ENCODE data around the gene TCF20.
A peak's percentile ranks its signal among the peaks of the same experiment; 100 is the strongest.

TCF20 gene

DNA sequence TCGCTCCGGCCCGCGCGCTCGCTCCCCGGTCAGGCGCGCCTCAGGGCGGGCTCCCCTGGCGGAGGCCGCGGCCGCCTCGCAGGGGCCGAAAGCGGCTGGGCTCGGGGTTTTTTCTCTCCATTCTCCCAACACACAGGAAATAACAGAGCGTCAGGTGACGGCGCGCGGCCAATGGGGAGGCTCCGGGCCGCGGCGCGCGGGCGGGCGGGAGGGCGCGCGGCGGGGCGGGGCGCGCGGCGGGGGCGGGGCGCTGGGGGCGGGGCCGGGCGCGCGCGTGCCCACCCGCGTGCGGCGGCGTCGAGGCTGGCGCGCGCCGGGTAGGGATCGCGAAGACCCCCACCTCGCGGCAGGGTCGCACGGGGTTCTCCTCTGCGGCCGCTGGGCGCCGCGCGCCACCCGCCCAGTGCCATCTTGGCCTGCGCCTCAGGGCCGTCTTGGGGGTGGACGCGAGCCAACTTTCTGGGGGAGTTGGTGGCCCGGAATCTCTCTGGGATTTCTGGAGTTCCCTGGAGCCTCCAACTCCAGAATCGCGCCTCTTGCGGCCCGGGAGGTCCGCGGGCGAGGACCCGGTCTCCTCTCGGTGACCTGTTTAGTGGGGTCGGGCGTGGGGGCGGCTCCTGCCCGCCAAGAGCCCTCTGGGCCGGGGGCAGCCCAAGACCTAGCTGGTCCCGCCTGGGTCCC, at the start of gene TCF20:
TSS of gene TCF20 (minus strand) at position 144 of the 681 bp plus-strand sequence. CDS start 55,348 bp downstream, outside the sequence.
- TF ChIP-seq, protein P1, sequence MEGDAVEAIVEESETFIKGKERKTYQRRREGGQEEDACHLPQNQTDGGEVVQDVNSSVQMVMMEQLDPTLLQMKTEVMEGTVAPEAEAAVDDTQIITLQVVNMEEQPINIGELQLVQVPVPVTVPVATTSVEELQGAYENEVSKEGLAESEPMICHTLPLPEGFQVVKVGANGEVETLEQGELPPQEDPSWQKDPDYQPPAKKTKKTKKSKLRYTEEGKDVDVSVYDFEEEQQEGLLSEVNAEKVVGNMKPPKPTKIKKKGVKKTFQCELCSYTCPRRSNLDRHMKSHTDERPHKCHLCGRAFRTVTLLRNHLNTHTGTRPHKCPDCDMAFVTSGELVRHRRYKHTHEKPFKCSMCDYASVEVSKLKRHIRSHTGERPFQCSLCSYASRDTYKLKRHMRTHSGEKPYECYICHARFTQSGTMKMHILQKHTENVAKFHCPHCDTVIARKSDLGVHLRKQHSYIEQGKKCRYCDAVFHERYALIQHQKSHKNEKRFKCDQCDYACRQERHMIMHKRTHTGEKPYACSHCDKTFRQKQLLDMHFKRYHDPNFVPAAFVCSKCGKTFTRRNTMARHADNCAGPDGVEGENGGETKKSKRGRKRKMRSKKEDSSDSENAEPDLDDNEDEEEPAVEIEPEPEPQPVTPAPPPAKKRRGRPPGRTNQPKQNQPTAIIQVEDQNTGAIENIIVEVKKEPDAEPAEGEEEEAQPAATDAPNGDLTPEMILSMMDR (conservative IDR thresholded peaks at IDR 0.05; ENCODE audit: low read length) = no peak
- no peak for TF ChIP-seq EZH2phosphoT487 (IDR thresholded peaks at IDR 0.05; ENCODE audit: borderline replicate concordance)
- peaks cover 63% of the 10 kb centered on the region for H3K79me2 ChIP-seq (ENCODE audit: insufficient read depth, low read length)
- H3K4me3 ChIP-seq (ENCODE audit: low read length, poor library complexity, severe bottlenecking) = peak within 1 kb of the TSS; percentile 87
- peak within 1 kb of the TSS; percentile 59; the same call in 1 of the 2 replicates for H2AFZ ChIP-seq (ENCODE audit: low read length)
- H4K20me1 ChIP-seq (ENCODE audit: insufficient read depth, low read length, poor library complexity, severe bottlenecking) = peaks cover 41% of the 10 kb centered on the region
- no peaks in the 10 kb centered on the region for H3K27me3 ChIP-seq (ENCODE audit: insufficient read depth, low read length, poor library complexity, severe bottlenecking)
- peak within 1 kb of the TSS; percentile 98 for H3K4me2 ChIP-seq (ENCODE audit: low read depth, low read length, poor library complexity, severe bottlenecking)
- H3K9ac ChIP-seq (ENCODE audit: low read depth, low read length, poor library complexity, severe bottlenecking) = peak within 1 kb of the TSS; percentile 89
- no peaks in the 10 kb centered on the region for H3K9me2 ChIP-seq (replicated peaks; ENCODE audit: low read depth, low read length)
- no peaks in the 10 kb centered on the region for H3K9me3 ChIP-seq (ENCODE audit: insufficient read depth, low read depth, low read length)
- H3F3A ChIP-seq (ENCODE audit: low read depth) = no peaks in the 10 kb centered on the region; the same call in 1 of the 2 replicates
- H3K4me1 ChIP-seq (ENCODE audit: insufficient read depth, low read length, poor library complexity, severe bottlenecking) = peaks cover 33% of the 10 kb centered on the region
- no peaks in the 10 kb centered on the region for H3K36me3 ChIP-seq (ENCODE audit: insufficient read depth, low read length)

DNA sequence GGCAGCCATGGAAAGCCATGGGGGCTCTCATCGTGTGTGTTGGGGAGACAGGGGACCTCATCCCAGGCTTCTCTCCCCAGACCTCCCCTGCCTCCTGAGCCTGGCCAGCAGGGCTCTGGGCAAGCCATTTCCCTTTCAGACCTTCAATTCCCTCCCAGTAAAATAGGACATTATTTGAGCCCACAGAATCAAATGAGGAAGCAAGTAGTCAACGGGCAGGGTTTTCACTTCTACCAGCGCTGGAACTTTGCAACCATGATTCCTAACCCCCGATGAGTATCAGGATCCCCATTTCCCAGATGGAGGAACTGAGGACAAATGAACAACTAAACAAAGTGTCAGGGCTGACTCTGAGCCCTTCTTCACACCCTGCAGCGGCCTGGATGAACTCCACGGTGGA, 48.9 kb upstream of the TCF20 start:
- no peak overlapping the region for H2AFZ ChIP-seq (ENCODE audit: low read length)
- H3K4me2 ChIP-seq (ENCODE audit: low read depth, low read length, poor library complexity, severe bottlenecking) = no peak overlapping the region
- H4K20me1 ChIP-seq (ENCODE audit: insufficient read depth, low read length, poor library complexity, severe bottlenecking) = no peaks in the 10 kb centered on the region
- no peaks in the 10 kb centered on the region for H3K9me2 ChIP-seq (replicated peaks; ENCODE audit: low read depth, low read length)
- H3F3A ChIP-seq (ENCODE audit: low read depth) = peaks cover 2% of the 10 kb centered on the region
- no peak overlapping the region for H3K9ac ChIP-seq (ENCODE audit: low read depth, low read length, poor library complexity, severe bottlenecking)
- H3K36me3 ChIP-seq (ENCODE audit: insufficient read depth, low read length) = no peaks in the 10 kb centered on the region
- no peaks in the 10 kb centered on the region for H3K9me3 ChIP-seq (ENCODE audit: insufficient read depth, low read depth, low read length)
- H3K79me2 ChIP-seq (ENCODE audit: insufficient read depth, low read length) = peaks cover 18% of the 10 kb centered on the region
- no peaks in the 10 kb centered on the region for H3K27me3 ChIP-seq (ENCODE audit: insufficient read depth, low read length, poor library complexity, severe bottlenecking)
- peaks cover 17% of the 10 kb centered on the region for H3K4me1 ChIP-seq (ENCODE audit: insufficient read depth, low read length, poor library complexity, severe bottlenecking)
- TF ChIP-seq EZH2phosphoT487 (IDR thresholded peaks at IDR 0.05; ENCODE audit: borderline replicate concordance) = no peak
- TF ChIP-seq, protein P1 (conservative IDR thresholded peaks at IDR 0.05; ENCODE audit: low read length) = no peak
- H3K4me3 ChIP-seq (ENCODE audit: low read length, poor library complexity, severe bottlenecking) = no peak overlapping the region

DNA sequence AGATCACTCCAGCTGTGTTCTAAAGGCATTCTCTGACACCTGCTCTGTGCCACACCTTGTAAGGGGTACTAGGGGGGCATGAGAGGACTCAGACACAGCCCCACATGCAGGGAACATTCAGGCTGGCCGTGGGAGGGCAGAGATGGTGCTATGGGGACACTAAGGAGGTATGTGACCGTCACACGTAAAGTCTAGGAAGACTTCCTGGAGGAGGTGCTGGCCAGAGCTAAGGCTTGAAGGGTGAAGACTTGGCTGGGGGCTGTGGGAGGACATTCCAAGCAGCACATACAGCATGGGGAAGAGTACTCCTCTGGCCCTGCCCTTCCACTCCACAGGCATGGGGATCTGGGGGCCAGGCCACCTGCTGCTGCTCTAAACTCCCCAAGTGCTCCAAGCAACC, 48.5 kb upstream of the TCF20 start:
- Histone ChIP-seq H3K9me2 (replicated peaks; ENCODE audit: low read depth, low read length) (no peaks in the 10 kb centered on the region), H2AFZ (ENCODE audit: low read length) (no peak overlapping the region), H3K9me3 (ENCODE audit: insufficient read depth, low read depth, low read length) (no peaks in the 10 kb centered on the region), H3K79me2 (ENCODE audit: insufficient read depth, low read length) (peaks cover 14% of the 10 kb centered on the region), H3K9ac (ENCODE audit: low read depth, low read length, poor library complexity, severe bottlenecking) (no peak overlapping the region), H3F3A (ENCODE audit: low read depth) (no peaks in the 10 kb centered on the region), H3K36me3 (ENCODE audit: insufficient read depth, low read length) (no peaks in the 10 kb centered on the region), H3K27me3 (ENCODE audit: insufficient read depth, low read length, poor library complexity, severe bottlenecking) (no peaks in the 10 kb centered on the region), H3K4me2 (ENCODE audit: low read depth, low read length, poor library complexity, severe bottlenecking) (no peak overlapping the region), H3K4me1 (ENCODE audit: insufficient read depth, low read length, poor library complexity, severe bottlenecking) (peaks cover 16% of the 10 kb centered on the region), H4K20me1 (ENCODE audit: insufficient read depth, low read length, poor library complexity, severe bottlenecking) (no peaks in the 10 kb centered on the region), H3K4me3 (ENCODE audit: low read length, poor library complexity, severe bottlenecking) (no peak overlapping the region)
- no peak for TF ChIP-seq EZH2phosphoT487 (IDR thresholded peaks at IDR 0.05; ENCODE audit: borderline replicate concordance)
- TF ChIP-seq, protein P1 (conservative IDR thresholded peaks at IDR 0.05; ENCODE audit: low read length) = no peak

Data from Loucy (cell line).